Activated gamma-delta T cell treated with anti-CD3 and anti-CD28 coated beads, Interleukin-2, amount 50 U/mL, for 16 hours (primary cell): ENCODE measurements around the gene KRTAP29-1.
"Not testable (repeated sequence)": the region's sequence is repeated elsewhere in the genome, so short reads cannot be mapped to it uniquely, and the experiment has no call there.

Source experiments
- DNase-seq: peaks from one replicate; pipeline ENCODE4 v3.0.0-alpha.2; 2020; ENCODE audit warnings: low read depth

The KRTAP29-1 gene

DNA sequence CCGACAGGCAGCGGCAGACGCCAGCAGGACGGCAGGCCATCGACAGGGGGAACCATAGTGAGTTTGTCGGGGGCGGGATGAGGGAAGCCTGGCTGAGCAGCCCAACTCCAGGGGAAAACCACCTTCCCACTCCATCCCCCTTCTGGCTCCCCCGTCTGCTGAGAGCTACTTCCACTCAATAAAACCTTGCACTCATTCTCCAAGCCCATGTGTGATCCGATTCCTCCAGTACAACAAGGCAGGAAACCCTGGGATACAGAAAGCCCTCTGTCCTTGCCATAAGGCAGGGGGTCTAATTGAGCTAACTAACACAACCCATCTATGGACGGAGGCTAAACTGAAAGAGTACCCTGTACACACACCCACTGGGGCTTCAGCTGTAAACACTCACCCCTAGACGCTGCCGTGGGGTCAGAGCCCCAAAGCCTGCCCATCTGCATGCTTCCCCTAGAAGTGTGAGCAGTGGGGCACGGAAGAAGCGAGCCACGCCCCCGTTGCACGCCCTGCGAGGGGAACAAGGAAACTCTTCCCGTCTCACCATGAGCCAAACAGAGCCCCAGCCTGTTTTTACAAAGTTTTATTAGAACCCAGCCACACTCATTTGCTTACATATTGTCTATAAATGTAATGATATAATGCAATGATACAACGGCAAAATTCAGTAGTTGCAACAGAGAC lies 4.1 kb downstream of the KRTAP29-1 start:
- DNase-seq = no peak

DNA sequence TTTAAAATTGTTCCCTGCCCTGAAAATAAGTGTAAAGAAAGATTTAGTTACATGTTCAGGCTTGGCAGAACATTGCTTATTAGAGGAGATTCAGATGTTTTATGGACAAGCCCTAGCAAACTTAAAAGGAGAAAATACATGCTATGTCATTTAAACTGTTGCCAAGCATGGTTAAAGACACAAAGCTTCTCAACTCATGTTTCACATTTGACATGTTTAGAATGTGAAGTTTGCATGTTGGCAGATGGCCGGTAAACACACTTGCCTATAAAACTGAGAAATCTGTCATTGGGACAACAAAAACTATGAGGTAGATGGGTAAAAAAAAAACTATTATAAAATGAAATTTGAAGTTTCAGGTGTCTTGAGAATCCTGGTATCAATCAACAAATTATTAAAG lies 5.8 kb downstream of the KRTAP29-1 start:
- no peak for DNase-seq

- DNase-seq = no peak
These were observed 8.6 kb downstream of the KRTAP29-1 start for GRCh38 chr17:41294016-41294415.

DNA sequence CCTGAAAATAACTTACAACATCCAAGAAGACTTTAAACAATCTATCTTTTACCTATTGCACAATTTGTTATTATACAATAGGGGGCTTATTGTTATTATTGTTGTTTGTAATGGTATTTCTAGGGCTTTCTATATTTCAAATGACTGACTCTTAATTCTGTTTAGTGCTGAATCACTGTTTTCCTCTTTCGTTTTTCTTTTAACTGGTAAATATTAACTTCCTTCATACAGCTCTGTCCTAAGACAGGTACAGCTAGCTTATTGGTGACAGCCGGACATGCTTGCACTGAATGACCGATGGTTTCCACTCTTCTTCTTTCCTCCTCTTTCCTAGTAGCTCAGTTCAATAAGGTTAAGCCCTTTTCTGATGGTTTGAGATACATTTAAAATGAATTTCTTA lies 15.6 kb downstream of the KRTAP29-1 start:
- DNase-seq = no peak

DNA sequence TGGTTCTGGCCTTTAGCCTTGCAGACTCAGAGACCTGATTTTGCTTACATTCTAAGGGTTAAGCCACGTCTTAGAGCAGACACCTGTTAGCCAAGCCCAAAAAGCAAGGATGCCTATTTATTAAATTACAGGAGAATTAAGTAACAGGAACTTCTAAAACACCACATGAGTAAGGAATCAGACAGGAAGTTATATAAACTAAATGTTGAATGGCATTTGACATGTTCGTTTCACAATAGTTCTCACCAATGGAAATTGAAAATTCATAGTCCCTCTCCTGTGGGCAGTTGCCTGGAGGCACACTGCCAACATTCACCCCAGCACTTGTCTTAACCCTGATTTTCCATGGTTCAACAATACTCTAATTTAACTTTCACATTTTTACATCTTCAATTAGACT lies 18.1 kb downstream of the KRTAP29-1 start:
- no peak for DNase-seq

- DNase-seq = no peak
These were observed 18.6 kb downstream of the KRTAP29-1 start for GRCh38 chr17:41284043-41284442.

DNA sequence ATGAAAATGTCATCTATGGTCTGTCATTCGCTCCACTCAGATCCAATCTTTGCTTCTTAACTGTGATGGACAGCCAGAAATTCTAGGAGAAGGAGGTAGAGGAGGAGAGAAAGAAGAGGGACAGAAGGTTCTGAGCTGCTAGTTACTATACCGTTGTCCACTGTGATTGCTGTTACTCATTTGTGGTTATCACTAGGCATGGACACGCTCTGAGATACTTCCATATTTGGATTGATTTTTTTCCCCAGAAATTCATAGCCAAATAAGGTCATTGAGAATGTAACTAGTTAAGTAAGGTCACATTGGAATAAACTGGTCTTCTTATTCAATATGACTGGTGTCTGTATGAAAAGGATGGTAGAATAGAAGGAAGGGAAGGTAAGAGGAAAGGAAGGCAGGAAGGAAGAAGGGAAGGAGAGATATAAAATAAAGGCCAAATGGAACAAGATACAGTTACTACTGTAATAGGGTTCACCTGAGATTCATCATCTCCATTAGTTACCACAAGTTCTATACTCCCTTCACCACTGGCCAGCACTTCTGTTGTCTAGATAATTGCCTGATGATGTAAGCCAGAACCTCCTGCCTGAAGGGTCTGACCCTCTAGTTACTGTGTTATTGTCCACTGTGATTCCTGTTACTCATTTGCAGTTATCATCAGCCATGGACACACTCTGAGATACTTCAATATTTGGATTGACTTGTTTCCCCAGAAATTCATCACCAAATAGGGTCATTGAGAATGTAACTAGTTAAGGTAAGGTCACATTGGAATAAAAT lies 24.3 kb downstream of the KRTAP29-1 start:
- no peak for DNase-seq

- not testable (repeated sequence) for DNase-seq
These were observed 26.9 kb downstream of the KRTAP29-1 start, which contains the start of gene KRTAP9-7 for GRCh38 chr17:41275648-41276190. TSS of gene KRTAP9-7 (plus strand) at chr17:41275698. CDS start at chr17:41275698, 0 bp downstream.

DNA sequence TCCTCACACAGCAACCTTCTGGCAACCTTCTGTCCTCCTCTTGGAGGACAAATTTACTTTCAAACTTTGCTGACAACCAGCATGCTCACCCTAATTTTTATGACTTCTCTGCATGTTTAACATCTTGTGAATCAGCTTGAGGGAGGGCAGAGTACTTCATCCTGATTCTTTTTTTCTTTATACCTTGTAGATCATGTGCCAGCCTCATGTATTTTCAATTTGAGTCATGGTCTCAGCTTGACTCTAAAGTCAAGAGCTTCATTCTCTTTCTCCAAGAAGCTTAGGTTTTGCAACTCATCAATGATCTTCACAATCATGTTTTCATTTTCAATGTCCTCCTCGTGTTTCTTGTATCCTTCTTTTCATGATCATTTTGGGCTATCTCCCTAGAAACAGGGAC lies 30.8 kb downstream of the KRTAP29-1 start:
- no peak for DNase-seq

- DNase-seq = not testable (repeated sequence)
These were observed 31.3 kb downstream of the KRTAP29-1 start for GRCh38 chr17:41271323-41271722.

DNA sequence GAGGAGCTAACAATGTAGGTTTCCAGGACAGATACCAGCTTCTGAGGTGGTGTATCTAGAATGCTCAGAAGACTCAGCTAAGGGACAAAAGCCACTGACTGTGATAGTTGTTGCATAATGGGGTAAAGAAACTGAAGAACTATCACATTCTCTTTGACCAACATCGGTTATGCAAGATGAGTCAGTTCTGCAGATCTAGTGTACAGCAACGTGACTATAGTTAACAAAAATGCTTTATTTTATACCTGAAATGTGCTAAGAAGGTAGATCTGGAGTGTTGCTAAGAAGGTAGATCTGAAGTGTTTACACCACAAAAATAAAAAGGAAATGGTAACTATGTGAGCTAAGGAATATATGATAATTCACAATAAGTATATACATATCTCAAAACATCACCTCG lies 34.9 kb downstream of the KRTAP29-1 start:
- no peak for DNase-seq

DNA sequence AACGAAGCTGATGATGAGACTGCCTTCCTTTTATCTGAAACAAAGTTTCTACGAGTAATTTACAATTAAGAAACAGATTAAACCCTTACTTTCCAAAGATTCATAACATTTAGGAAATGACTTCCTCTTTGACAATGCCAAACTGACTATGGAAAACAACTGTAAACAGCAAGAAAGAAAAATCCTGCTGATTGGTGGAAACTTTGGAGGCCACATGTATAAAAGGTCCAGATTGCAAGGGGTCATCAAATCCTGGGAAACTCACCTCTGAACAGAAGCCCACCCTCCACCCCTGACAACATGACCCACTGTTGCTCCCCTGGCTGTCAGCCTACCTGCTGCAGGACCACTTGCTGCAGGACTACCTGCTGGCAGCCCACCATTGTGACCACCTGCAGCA lies 37.6 kb downstream of the KRTAP29-1 start, which contains the start of gene KRTAP9-6:
KRTAP9-6 (plus strand) TSS at position 301 of the 400 bp plus-strand sequence; CDS start at position 301, 0 bp downstream.
- DNase-seq = no peak

DNA sequence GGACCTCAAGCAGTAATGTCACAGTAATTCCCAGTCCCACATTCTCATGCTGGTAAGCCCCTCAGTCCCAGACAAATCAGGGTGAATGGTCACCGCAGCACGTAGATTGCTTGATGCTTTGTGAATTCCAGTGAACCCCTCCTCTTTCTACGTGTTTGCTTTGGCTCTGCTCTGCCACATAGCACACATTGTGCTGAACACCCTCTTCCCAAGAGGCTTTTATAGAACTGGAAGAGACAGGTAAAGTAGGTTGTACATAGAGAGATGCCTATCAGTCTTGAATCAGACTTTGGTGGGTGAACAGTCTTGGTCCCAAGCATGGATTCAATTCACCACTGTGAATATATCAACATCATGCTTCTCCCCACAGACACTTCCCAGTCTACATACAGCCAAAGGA lies 38.1 kb downstream of the KRTAP29-1 start:
- DNase-seq = no peak

DNA sequence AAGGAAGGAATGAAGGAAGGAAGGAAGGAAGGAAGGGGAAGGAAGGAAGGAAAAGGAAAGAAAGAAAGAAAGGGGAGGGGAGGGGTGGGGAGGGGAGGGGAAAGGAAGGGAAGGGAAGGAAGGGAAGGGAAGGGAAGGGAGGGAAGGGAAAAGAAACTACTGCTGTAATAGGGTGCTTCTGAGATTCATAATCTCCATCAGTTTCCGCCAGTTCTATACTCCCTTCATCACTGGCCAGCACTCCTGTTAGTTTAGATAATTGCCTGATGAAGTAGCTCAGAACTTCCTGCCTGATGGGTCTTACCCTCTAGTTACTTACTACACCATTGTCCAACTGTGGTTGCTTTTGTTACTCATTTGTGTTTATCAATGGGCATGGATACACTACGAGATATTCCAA lies 39.4 kb downstream of the KRTAP29-1 start:
- DNase-seq = no peak

GRCh38 chr17:41258406-41258805 lies 44.2 kb downstream of the KRTAP29-1 start:
- DNase-seq = no peak

DNA sequence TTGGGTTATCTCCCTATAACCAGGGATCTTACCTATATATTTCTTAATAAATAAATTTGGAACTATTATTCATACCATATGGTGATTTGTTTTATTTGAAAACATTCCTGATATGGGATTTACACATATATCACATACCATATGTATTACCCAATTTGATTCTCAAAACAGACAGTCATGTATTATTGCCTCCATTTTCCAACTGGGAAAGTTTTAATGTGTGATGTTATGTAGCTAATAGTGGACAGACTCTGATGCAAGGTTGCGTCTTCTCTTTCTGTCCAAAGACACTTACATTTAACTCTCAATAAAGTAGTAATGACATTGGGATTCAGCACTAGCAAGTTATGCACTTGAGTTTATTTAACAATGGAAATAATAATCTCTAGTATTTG lies 46.4 kb downstream of the KRTAP29-1 start:
- DNase-seq = no peak

DNA sequence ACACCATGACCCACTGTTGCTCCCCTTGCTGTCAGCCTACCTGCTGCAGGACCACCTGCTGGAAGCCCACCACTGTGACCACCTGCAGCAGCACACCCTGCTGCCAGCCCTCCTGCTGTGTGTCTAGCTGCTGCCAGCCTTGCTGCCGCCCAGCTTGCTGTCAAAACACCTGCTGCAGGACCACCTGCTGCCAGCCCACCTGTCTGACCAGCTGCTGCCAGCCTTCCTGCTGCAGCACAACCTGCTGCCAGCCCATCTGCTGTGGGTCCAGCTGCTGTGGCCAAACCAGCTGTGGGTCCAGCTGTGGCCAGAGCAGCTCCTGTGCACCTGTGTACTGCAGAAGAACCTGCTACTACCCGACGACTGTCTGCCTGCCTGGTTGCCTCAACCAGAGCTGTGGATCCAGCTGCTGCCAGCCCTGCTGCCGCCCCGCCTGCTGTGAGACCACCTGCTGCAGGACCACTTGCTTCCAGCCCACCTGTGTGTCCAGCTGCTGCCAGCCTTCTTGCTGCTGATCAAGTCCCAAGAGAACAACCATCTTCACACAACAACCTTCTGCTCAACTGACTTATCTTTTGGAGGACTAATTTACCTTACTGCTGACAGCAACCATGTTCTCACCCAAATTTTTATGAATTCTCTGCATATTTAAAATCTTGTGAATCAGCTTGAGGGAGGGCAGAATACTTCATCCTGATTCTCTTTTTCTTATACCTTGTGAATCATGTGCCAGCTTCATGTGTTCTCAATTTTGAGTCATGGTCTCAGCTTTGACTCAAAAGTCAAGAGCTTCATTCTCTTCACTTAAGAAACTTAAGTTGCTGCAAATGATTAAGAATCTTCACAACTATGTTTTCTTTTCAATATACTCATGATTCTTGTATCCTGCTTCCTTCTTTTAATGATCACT lies 47.0 kb downstream of the KRTAP29-1 start, which contains the start of gene KRTAP9-9:
KRTAP9-9 (plus strand) TSS at position 4 of the 910 bp plus-strand sequence.
- not testable (repeated sequence) for DNase-seq

DNA sequence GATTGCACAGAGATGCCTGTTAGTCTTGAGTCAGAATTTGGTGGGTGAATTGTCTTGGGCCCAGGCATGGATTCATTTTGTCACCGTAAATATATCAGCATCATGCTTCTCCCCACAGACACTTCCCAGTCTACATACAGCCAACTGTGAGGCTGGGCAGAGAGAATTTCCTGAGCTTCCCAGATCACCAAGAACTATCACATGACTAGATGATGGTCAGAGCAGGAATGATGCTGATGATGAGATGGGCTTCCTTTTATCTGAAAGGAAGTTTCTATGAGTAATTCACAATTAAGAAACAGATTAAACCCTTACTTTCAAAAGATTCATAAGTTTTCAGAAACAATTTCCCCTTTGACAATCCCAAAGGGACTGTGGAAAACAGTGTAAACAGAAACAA lies 47.8 kb downstream of the KRTAP29-1 start:
- DNase-seq = no peak
